Suprapubic skin (tissue), 4 donors: ENCODE results near the gene PYGO2. TPM values are rescaled to one million over a fixed set of nuclear protein-coding genes. Genes with fewer than 3 reads are reported as not detected.
"Not testable (repeated sequence)": the region's sequence is repeated elsewhere in the genome, so short reads cannot be mapped to it uniquely, and the experiment has no call there.

ENCODE experiments used
- DNase-seq, 2 donors: peaks; one replicate each; pipeline ENCODE4 v3.0.0-alpha.2; 2019; ENCODE audit warnings: low spot score in 2 of 2
- H3K27ac ChIP-seq: fragments of 200-600 bp; sonication (generic); one replicate; pipeline ENCODE4 v1.5.1; 2019
- H3K27me3 ChIP-seq: fragments of 200-600 bp; sonication (generic); one replicate; pipeline ENCODE4 v1.5.1; 2019
- H3K36me3 ChIP-seq: fragments of 200-600 bp; sonication (generic); one replicate; pipeline ENCODE4 v1.5.1; 2019
- H3K4me1 ChIP-seq: fragments of 200-600 bp; sonication (generic); one replicate; pipeline ENCODE4 v1.5.1; 2019
- H3K4me3 ChIP-seq: fragments of 200-600 bp; sonication (generic); one replicate; pipeline ENCODE4 v1.5.1; 2019; ENCODE audit warnings: mild to moderate bottlenecking
- H3K9me3 ChIP-seq: fragments of 200-600 bp; sonication (generic); one replicate; pipeline ENCODE4 v1.5.1; 2019
- EP300 ChIP-seq: sonication (generic); formaldehyde crosslinking; IDR thresholded peaks from one replicate; pipeline ENCODE4 v1.6.1; 2017; ENCODE audit warnings: antibody characterized with exemption
- POLR2A ChIP-seq, 2 donors: fragments of 450-650 bp; IDR thresholded peaks; one replicate each; pipeline ENCODE4 v1.6.1; 2017; ENCODE audit warnings: antibody characterized with exemption in 2 of 2, mild to moderate bottlenecking in 2 of 2, moderate library complexity in 2 of 2
- POLR2AphosphoS5 ChIP-seq, 3 donors: sonication (generic); formaldehyde crosslinking; IDR thresholded peaks; one replicate each; pipeline ENCODE4 v1.6.1; 2017; ENCODE audit warnings: antibody characterized with exemption in 3 of 3
- WGBS: methylation state at CpG from one replicate; pipeline ENCODE4 v1.1.5; 2018; 5-methylcytosine and 5-hydroxymethylcytosine counted together
- total RNA-seq, 4 donors: library from RNA; depleted of rRNA; stranded (reverse); fragments of >200 nt; gene quantifications; one replicate each; pipeline ENCODE4 v1.1.0, GENCODE V29; 2016
- TF ChIP-seq, protein P1 (sequence below), 2 donors: fragments of 200-600 bp in 1 of 2; fragments of 450-650 bp in 1 of 2; sonication (generic) in 1 of 2; IDR thresholded peaks; one replicate each; pipeline ENCODE4 v1.5.1; 2016 to 2019; ENCODE audit warnings: antibody characterized with exemption in 2 of 2, mild to moderate bottlenecking in 1 of 2, moderate library complexity in 1 of 2

Gene PYGO2
- total RNA-seq, 4 donors from 2014 or later: 34.2 to 46.7 (median 35.3) TPM

DNA sequence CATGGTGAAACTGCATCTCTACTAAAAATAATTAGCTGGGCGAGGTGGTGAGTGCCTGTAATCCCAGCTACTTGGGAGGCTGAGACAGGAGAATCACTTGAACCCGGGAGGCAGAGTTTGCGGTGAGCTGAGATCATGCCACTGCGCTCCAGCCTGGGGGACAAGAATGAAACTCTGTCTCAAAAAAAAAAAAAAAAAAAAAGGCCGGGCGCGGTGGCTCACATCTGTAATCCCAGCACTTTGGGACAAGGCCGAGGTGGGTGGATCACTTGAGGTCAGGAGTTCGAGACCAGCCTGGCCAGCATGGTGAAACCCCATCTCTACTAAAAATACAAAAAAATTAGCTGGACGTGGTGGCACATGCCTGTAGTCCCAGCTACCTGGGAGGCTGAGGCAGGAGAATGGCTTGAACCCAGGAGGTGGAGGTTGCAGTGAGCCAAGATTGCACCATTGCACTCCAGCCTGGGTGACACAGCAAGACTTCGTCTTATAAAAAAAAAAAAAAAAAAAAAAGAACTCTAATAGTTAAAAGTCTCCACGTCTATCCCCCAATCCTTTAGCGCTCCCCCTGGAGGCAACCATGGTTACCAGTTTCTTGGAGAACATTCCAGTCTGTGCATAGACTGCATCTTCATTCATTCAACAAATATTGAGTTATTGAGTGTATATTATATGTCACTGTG is 33.9 kb upstream of the PYGO2 start:
- 52% methylated on average over 13 of the region's 13 CpGs for WGBS
- peaks cover 29% of the 10 kb centered on the region for H3K4me1 ChIP-seq
- H3K27me3 ChIP-seq, H3K9me3 ChIP-seq, H3K4me3 ChIP-seq, H3K27ac ChIP-seq: not testable (repeated sequence)
- peaks cover 19% of the 10 kb centered on the region for H3K36me3 ChIP-seq
- DNase-seq: peak in 1 of 2 donors; percentile 67
- TF ChIP-seq, protein P1, sequence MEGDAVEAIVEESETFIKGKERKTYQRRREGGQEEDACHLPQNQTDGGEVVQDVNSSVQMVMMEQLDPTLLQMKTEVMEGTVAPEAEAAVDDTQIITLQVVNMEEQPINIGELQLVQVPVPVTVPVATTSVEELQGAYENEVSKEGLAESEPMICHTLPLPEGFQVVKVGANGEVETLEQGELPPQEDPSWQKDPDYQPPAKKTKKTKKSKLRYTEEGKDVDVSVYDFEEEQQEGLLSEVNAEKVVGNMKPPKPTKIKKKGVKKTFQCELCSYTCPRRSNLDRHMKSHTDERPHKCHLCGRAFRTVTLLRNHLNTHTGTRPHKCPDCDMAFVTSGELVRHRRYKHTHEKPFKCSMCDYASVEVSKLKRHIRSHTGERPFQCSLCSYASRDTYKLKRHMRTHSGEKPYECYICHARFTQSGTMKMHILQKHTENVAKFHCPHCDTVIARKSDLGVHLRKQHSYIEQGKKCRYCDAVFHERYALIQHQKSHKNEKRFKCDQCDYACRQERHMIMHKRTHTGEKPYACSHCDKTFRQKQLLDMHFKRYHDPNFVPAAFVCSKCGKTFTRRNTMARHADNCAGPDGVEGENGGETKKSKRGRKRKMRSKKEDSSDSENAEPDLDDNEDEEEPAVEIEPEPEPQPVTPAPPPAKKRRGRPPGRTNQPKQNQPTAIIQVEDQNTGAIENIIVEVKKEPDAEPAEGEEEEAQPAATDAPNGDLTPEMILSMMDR (IDR thresholded peaks at IDR 0.05): peak in 1 of 2 donors; percentile 24

DNA sequence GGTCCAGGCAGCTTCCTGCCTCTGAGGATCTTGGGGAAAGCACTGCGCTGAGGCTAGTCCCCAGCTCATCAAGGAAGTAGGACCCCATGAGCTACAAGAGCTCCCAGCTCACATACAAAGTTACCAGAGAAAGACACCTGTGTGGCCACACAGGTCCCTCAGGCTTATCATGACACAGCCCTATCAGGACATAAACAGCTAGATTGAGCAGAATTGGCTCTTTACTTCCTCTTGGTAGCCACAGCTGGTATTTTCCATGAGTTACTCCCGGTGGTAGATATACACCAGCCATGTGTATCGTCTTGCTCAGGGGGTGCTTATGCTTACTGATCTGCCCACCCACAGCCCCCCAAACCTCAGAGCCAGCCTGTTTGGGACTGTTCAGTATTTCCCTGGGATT is 33.0 kb upstream of the PYGO2 start:
- TF ChIP-seq POLR2AphosphoS5 (IDR thresholded peaks at IDR 0.05) (no peak), EP300 (no peak), POLR2A (IDR thresholded peaks at IDR 0.05) (no peak)
- TF ChIP-seq, protein P1 (IDR thresholded peaks at IDR 0.05): no peak
- peaks cover 28% of the 10 kb centered on the region for H3K36me3 ChIP-seq
- no peaks in the 10 kb centered on the region for H3K9me3 ChIP-seq
- H3K4me3 ChIP-seq: no peak overlapping the region
- no peak overlapping the region for H3K27ac ChIP-seq
- peak in 1 of 2 donors; percentile 24 for DNase-seq
- peaks cover 20% of the 10 kb centered on the region for H3K4me1 ChIP-seq
- H3K27me3 ChIP-seq: no peaks in the 10 kb centered on the region
- 63% methylated on average over 3 of the region's 3 CpGs for WGBS

DNA sequence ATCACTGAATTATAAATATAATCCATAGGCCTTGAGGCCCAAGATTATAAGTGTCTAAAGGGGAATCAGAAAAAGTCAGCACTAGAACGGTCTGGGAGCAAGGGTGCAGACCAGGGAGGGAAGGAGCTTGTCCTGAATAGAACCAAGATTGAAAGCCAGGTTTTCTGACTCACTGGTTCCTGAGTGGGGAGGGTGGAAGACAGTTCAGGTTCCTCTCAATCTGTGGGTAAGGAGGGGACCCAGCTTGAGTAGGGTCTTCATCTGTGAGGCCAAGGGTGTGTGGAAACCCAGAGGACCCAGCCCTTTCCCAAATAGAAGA is 32.6 kb upstream of the PYGO2 start:
- Histone ChIP-seq H3K36me3 (peaks cover 31% of the 10 kb centered on the region), H3K4me1 (peaks cover 19% of the 10 kb centered on the region), H3K27me3 (no peaks in the 10 kb centered on the region), H3K4me3 (no peak overlapping the region), H3K27ac (no peak overlapping the region), H3K9me3 (no peaks in the 10 kb centered on the region)
- no peak for DNase-seq
- TF ChIP-seq POLR2A (IDR thresholded peaks at IDR 0.05) (no peak), POLR2AphosphoS5 (IDR thresholded peaks at IDR 0.05) (no peak)
- WGBS: 32% methylated on average over 1 of the region's 1 CpG

DNA sequence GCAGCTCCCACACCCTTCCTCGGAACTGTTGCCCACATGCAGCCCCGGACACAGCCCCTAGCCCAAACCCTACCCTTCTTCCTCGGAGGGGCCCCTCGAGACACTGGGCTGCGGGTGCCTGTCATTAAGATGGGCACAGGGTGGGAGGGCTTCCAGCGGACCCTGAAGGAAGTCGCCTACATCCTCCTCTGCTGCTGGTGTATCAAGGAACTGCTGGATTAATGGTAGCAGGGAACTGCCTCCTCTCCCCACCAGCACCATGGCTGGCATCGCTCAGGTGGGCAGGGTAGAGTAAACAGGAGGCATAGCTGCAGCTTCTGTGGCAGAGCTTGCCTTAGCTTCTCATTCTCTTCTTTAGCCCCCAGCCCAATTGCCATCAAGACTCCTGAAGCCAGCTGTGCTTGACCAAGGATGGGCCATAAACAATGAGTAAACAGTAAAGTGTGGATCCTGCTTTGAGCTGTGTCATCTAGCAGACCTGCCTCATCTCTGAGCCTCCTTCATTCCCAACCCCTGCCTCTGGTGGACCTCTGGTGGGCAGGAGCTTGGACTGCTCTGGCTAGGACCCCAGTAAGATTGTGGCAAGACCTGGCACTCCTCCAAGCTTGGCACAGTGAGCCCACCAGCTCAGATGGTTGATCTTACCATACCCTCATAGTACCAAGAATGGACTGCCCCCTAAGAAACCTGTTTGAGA is 32.1 kb upstream of the PYGO2 start, which contains the start of gene LENEP:
TSS of gene LENEP (plus strand) at position 15 of the 697 bp plus-strand sequence. CDS start at position 37, 22 bp downstream.
- peak in 1 of 2 donors; percentile 52 for DNase-seq
- Histone ChIP-seq H3K36me3 (peaks cover 36% of the 10 kb centered on the region), H3K9me3 (no peaks in the 10 kb centered on the region), H3K27me3 (no peaks in the 10 kb centered on the region), H3K27ac (no peak within 1 kb of the TSS), H3K4me1 (peaks cover 15% of the 10 kb centered on the region), H3K4me3 (no peak within 1 kb of the TSS)
- TF ChIP-seq EP300: no peak
- TF ChIP-seq POLR2A (IDR thresholded peaks at IDR 0.05): no peak
- no peak for TF ChIP-seq POLR2AphosphoS5 (IDR thresholded peaks at IDR 0.05)
- TF ChIP-seq, protein P1 (IDR thresholded peaks at IDR 0.05): no peak
- 77% methylated on average over 6 of the region's 8 CpGs for WGBS

DNA sequence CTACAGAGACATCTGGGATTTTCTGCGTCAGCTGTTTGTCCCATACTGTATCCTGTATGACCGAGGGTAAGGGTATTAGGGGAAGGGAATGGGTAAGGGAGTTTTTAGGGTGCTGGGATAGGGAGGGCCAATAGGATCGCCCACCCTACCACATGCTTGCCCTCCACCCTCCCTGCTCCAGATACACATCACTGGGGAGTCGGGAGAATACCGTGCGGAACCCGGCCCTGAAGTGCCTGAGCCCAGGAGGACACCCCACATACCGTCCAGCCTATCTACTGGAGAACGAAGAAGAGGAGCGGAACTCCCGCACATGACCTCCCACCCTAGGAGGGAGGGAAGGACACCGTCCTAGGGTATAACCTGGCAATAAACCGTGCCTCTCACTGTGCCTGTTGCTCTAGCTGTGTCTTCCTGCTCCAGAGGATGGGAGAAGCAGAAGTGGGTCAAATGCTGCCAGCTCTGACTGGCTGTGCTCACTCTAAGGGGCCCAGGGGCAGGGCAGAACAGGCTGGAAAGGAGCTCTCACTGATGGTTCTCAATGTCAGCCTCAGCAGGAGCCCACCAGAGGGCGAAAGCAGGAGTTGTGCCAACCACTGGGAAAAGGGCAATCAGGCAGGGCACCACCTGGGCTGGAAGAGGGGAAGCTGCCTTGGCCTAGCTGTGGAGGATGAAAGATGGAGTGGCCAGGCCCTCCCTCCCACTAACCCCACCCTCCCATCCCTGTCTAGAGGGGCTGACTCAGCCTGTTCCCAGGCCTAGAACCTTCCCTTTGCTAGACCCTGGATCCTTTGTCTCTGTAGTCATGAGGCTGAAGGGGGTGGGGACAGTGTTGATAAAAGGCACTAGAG is 31.4 kb upstream of the PYGO2 start:
- H3K27ac ChIP-seq: no peak overlapping the region
- peaks cover 9% of the 10 kb centered on the region for H3K4me1 ChIP-seq
- no peak for TF ChIP-seq EP300
- TF ChIP-seq, protein P1 (IDR thresholded peaks at IDR 0.05): no peak
- no peak for TF ChIP-seq POLR2AphosphoS5 (IDR thresholded peaks at IDR 0.05)
- no peak for TF ChIP-seq POLR2A (IDR thresholded peaks at IDR 0.05)
- no peak overlapping the region for H3K4me3 ChIP-seq
- no peaks in the 10 kb centered on the region for H3K27me3 ChIP-seq
- no peaks in the 10 kb centered on the region for H3K9me3 ChIP-seq
- H3K36me3 ChIP-seq: peaks cover 44% of the 10 kb centered on the region
- 86% methylated on average over 14 of the region's 14 CpGs for WGBS
- peak in 1 of 2 donors; percentile 18 for DNase-seq
